HL-60 (cell line): ENCODE results near the gene ARID1B.

Experiments
- DNase-seq, 2 experiments: peaks; one replicate each; pipeline ENCODE4 v3.0.0-alpha.2; 2010 to 2020; ENCODE audit warnings: low read depth in 1 of 2, low spot score in 1 of 2
- H3K27ac ChIP-seq: fragments of 250-450 bp; sonication (Bioruptor Pico); replicated peaks from 2 replicates; pipeline ENCODE4 v1.5.1; 2020; ENCODE audit warnings: mild to moderate bottlenecking, moderate library complexity
- H3K27me3 ChIP-seq: fragments of 250-450 bp; sonication (Bioruptor Pico); 2 replicates; pipeline ENCODE4 v1.5.1; 2021; ENCODE audit warnings: mild to moderate bottlenecking, moderate library complexity; ENCODE audit not compliant: insufficient read depth, poor library complexity, severe bottlenecking
- H3K4me3 ChIP-seq: replicated peaks from 2 replicates; pipeline ENCODE4 v1.5.1; 2011; ENCODE audit warnings: mild to moderate bottlenecking, control low read depth, low read length; ENCODE audit not compliant: insufficient read depth
- GABPA ChIP-seq: IDR thresholded peaks from 2 replicates; pipeline ENCODE4 v1.6.1; 2012; ENCODE audit warnings: low read depth
- POLR2AphosphoS5 ChIP-seq: IDR thresholded peaks from 2 replicates; pipeline ENCODE4 v1.6.1; 2012; ENCODE audit warnings: low read depth
- SPI1 ChIP-seq: IDR thresholded peaks from 2 replicates; pipeline ENCODE4 v1.6.1; 2012; ENCODE audit warnings: low read depth, mild to moderate bottlenecking, borderline replicate concordance
- TF ChIP-seq, protein P1 (sequence below): IDR thresholded peaks from one replicate; pipeline ENCODE4 v1.5.1; 2011; ENCODE audit warnings: low read length, control low read depth, inconsistent platforms; ENCODE audit not compliant: insufficient read depth
- TF ChIP-seq, protein P2 (sequence below): IDR thresholded peaks from 2 replicates; pipeline ENCODE4 v1.6.1; 2012; ENCODE audit warnings: low read depth; ENCODE audit not compliant: insufficient replicate concordance

Gene ARID1B

DNA sequence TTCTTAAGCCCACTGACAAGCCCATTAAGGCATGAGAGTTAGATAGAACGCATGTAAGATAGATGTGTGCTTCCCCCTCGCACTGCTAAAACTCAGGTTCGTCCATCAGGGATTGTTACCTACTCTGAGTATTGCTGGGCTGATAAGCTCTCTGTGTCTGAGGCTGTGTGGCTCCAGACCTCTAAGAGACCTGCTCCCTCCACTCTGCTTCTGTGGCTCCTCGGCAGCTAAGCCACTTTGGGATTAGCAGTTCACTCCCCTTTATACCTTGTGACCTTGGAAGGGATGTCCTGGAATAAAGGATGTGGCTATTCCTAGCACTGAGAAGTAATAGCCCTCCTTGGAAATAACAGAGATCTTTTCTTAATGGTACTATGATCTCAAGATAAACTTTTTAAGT, 381.3 kb downstream of the ARID1B start:
- H3K27ac ChIP-seq = no peak overlapping the region
- H3K4me3 ChIP-seq = no peak overlapping the region
- TF ChIP-seq GABPA = no peak
- TF ChIP-seq SPI1 = no peak
- TF ChIP-seq POLR2AphosphoS5 = no peak
- TF ChIP-seq, protein P1, sequence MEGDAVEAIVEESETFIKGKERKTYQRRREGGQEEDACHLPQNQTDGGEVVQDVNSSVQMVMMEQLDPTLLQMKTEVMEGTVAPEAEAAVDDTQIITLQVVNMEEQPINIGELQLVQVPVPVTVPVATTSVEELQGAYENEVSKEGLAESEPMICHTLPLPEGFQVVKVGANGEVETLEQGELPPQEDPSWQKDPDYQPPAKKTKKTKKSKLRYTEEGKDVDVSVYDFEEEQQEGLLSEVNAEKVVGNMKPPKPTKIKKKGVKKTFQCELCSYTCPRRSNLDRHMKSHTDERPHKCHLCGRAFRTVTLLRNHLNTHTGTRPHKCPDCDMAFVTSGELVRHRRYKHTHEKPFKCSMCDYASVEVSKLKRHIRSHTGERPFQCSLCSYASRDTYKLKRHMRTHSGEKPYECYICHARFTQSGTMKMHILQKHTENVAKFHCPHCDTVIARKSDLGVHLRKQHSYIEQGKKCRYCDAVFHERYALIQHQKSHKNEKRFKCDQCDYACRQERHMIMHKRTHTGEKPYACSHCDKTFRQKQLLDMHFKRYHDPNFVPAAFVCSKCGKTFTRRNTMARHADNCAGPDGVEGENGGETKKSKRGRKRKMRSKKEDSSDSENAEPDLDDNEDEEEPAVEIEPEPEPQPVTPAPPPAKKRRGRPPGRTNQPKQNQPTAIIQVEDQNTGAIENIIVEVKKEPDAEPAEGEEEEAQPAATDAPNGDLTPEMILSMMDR = no peak
- TF ChIP-seq, protein P2, sequence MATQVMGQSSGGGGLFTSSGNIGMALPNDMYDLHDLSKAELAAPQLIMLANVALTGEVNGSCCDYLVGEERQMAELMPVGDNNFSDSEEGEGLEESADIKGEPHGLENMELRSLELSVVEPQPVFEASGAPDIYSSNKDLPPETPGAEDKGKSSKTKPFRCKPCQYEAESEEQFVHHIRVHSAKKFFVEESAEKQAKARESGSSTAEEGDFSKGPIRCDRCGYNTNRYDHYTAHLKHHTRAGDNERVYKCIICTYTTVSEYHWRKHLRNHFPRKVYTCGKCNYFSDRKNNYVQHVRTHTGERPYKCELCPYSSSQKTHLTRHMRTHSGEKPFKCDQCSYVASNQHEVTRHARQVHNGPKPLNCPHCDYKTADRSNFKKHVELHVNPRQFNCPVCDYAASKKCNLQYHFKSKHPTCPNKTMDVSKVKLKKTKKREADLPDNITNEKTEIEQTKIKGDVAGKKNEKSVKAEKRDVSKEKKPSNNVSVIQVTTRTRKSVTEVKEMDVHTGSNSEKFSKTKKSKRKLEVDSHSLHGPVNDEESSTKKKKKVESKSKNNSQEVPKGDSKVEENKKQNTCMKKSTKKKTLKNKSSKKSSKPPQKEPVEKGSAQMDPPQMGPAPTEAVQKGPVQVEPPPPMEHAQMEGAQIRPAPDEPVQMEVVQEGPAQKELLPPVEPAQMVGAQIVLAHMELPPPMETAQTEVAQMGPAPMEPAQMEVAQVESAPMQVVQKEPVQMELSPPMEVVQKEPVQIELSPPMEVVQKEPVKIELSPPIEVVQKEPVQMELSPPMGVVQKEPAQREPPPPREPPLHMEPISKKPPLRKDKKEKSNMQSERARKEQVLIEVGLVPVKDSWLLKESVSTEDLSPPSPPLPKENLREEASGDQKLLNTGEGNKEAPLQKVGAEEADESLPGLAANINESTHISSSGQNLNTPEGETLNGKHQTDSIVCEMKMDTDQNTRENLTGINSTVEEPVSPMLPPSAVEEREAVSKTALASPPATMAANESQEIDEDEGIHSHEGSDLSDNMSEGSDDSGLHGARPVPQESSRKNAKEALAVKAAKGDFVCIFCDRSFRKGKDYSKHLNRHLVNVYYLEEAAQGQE = no peak
- no peaks in the 10 kb centered on the region for H3K27me3 ChIP-seq
- DNase-seq = no peak

DNA sequence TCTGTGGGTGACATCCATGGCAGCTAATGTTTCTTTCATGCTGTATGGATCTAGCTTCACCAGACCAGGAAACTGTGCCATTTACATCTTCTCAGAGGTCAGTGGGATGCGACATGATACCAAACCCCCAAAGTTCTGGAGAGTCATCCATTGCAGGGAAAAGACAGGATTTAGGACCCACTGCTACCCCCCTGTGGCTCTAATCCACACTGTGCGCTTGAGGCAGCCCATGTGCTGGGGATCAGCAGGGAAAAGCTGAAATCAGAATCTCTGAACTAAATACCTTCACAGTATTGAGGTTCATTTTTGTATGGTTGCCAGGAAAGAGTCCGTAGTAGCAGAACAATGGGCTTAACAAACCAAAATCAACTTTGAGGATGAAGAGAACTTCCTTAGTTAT, 381.7 kb downstream of the ARID1B start:
- TF ChIP-seq, protein P1 = no peak
- no peak for TF ChIP-seq SPI1
- no peak for TF ChIP-seq POLR2AphosphoS5
- TF ChIP-seq, protein P2 = no peak
- no peak for TF ChIP-seq GABPA
- no peak overlapping the region for H3K4me3 ChIP-seq
- no peak overlapping the region for H3K27ac ChIP-seq
- H3K27me3 ChIP-seq = no peaks in the 10 kb centered on the region
- DNase-seq = no peak

DNA sequence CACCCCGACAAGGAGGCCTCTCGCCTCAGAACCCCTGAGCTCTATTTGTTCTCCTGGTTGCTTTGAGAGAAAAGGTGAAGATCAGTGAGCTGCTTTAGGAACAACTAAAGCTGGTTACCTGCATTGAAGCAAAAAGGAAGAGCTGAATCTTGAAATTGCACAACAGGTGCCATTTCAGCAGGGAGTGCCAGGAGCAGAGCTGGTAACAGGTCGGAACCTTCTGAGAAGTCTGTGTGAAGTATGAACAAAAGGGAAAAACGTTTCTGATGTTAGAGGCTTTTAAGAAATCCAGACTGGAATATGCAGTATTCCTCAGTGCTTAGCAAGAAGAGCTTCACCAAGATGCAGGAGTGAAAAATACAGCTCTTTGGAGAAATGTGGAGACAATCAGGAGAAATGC, 382.2 kb downstream of the ARID1B start:
- Histone ChIP-seq H3K27me3 (no peaks in the 10 kb centered on the region), H3K27ac (no peak overlapping the region), H3K4me3 (no peak overlapping the region)
- TF ChIP-seq POLR2AphosphoS5 (no peak), GABPA (no peak), SPI1 (no peak)
- TF ChIP-seq, protein P2 = no peak
- TF ChIP-seq, protein P1 = no peak
- no peak for DNase-seq
